Tibial nerve (tissue), 4 donors: ENCODE measurements around the gene DPM2. TPM values are rescaled to one million over a fixed set of nuclear protein-coding genes. Genes with fewer than 3 reads are reported as not detected.

Experiments
- DNase-seq, 2 donors: peaks; one replicate each; pipeline ENCODE4 v3.0.0-alpha.2; 2019; ENCODE audit warnings: low spot score in 2 of 2
- H3K27ac ChIP-seq, 4 donors: fragments of 200-600 bp; sonication (generic) in 3 of 4; one replicate each; pipeline ENCODE4 v1.5.1; 2017 to 2019; ENCODE audit warnings: mild to moderate bottlenecking in 1 of 4
- H3K27me3 ChIP-seq, 2 donors: fragments of 200-600 bp; sonication (generic) in 1 of 2; one replicate each; pipeline versions ENCODE4 v1.5.1 to v1.6.0; 2017 to 2019
- H3K36me3 ChIP-seq, 3 donors: fragments of 200-600 bp; sonication (generic); one replicate each; pipeline ENCODE4 v1.5.1; 2018 to 2019
- H3K4me1 ChIP-seq, 4 donors: fragments of 200-600 bp; sonication (generic) in 3 of 4; one replicate each; pipeline ENCODE4 v1.5.1; 2017 to 2019
- H3K4me3 ChIP-seq, 4 donors: fragments of 200-600 bp; sonication (generic) in 3 of 4; one replicate each; pipeline ENCODE4 v1.5.1; 2017 to 2019; ENCODE audit warnings: mild to moderate bottlenecking in 1 of 4, moderate library complexity in 1 of 4
- H3K9me3 ChIP-seq, 4 donors: fragments of 200-600 bp; sonication (generic) in 3 of 4; one replicate each; pipeline ENCODE4 v1.5.1; 2017 to 2019
- EP300 ChIP-seq, 2 donors: sonication (generic); formaldehyde crosslinking; IDR thresholded peaks; one replicate each; pipeline ENCODE4 v1.6.1; 2017; ENCODE audit warnings: antibody characterized with exemption in 2 of 2, mild to moderate bottlenecking in 1 of 2
- POLR2A ChIP-seq, 2 donors: fragments of 450-650 bp; IDR thresholded peaks; one replicate each; pipeline ENCODE4 v1.6.1; 2017; ENCODE audit warnings: antibody characterized with exemption in 2 of 2, mild to moderate bottlenecking in 2 of 2, moderate library complexity in 2 of 2
- WGBS, 2 donors: methylation state at CpG; one replicate each; pipeline ENCODE4 v1.1.5; 2018; 5-methylcytosine and 5-hydroxymethylcytosine counted together
- total RNA-seq, 4 donors: library from RNA; depleted of rRNA; stranded (reverse); fragments of >200 nt; gene quantifications; one replicate each; pipeline ENCODE4 v1.1.0, GENCODE V29; 2016
- TF ChIP-seq, protein P1 (sequence below), 5 experiments: fragments of 200-600 bp in 3 of 5; fragments of 450-650 bp in 2 of 5; sonication (generic) in 3 of 5; IDR thresholded peaks; one replicate each; pipeline ENCODE4 v1.5.1; 2016 to 2019; ENCODE audit warnings: antibody characterized with exemption in 5 of 5, mild to moderate bottlenecking in 3 of 5, moderate library complexity in 2 of 5

The DPM2 gene
- total RNA-seq, 4 donors from 2014 or later, result 9.0 to 21.9 (median 14.7) TPM

DNA sequence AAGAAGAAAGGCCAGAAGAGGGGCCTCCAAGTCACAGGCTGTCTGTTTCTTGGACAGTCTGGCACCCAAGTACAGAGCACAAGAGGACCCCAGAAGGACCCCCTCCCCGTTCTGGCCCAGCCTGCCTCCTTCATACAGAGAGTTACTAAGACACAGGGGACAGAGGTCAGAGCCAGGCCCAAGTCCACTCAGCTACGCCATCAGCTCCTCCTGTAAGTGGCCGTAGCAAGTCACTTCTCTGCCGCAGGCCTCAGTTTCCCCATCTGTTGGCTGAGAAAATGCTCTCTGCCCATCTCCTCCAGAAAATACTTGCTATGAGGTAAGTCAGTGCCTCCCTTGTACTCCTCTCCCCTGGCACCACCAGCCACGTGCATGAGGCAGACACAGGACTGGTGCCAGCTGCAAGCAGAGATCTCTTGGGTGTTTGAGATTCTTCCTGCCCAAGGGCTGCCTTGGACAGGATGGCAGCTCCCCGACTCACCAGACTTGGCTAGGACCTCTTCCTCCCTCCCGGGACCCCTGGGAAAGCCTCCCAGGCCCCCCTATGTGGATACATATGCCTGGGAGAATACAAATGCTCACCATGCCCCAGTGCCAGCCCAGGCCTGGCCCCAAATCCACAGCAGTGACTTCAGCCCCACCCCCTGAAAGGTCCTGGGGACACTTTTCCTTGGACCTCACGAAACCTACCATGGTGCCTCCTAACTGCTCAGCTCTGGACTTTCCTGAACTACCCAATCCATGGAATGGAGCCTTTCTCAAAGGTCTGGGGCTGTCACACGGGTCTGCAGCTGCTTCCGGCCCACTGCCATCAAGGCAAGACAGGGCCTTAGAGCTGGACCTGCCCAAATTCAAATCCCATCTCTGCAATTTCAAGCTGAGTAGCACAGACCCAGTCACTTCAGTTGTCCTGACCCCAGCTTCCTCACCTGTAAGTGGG is 38.0 kb upstream of the DPM2 start:
- H3K4me3 ChIP-seq, result peak overlapping the region in 2 of 4 donors; percentile 30 to 76
- H3K27ac ChIP-seq, result peak overlapping the region; percentile 88 to 99 (median 94)
- H3K4me1 ChIP-seq, result peaks cover 0 to 92% (median 81%) of the 10 kb centered on the region in 4 donors
- H3K36me3 ChIP-seq, result no peaks in the 10 kb centered on the region
- TF ChIP-seq EP300 (IDR thresholded peaks at IDR 0.05) (no peak), POLR2A (IDR thresholded peaks at IDR 0.05) (no peak)
- TF ChIP-seq, protein P1, sequence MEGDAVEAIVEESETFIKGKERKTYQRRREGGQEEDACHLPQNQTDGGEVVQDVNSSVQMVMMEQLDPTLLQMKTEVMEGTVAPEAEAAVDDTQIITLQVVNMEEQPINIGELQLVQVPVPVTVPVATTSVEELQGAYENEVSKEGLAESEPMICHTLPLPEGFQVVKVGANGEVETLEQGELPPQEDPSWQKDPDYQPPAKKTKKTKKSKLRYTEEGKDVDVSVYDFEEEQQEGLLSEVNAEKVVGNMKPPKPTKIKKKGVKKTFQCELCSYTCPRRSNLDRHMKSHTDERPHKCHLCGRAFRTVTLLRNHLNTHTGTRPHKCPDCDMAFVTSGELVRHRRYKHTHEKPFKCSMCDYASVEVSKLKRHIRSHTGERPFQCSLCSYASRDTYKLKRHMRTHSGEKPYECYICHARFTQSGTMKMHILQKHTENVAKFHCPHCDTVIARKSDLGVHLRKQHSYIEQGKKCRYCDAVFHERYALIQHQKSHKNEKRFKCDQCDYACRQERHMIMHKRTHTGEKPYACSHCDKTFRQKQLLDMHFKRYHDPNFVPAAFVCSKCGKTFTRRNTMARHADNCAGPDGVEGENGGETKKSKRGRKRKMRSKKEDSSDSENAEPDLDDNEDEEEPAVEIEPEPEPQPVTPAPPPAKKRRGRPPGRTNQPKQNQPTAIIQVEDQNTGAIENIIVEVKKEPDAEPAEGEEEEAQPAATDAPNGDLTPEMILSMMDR (IDR thresholded peaks at IDR 0.05), result no peak
- H3K9me3 ChIP-seq, result no peaks in the 10 kb centered on the region
- DNase-seq, result no peak
- no peaks in the 10 kb centered on the region for H3K27me3 ChIP-seq
- 52 to 58% methylated on average over 9 to 10 of the region's 10 CpGs for WGBS, 2 donors

DNA sequence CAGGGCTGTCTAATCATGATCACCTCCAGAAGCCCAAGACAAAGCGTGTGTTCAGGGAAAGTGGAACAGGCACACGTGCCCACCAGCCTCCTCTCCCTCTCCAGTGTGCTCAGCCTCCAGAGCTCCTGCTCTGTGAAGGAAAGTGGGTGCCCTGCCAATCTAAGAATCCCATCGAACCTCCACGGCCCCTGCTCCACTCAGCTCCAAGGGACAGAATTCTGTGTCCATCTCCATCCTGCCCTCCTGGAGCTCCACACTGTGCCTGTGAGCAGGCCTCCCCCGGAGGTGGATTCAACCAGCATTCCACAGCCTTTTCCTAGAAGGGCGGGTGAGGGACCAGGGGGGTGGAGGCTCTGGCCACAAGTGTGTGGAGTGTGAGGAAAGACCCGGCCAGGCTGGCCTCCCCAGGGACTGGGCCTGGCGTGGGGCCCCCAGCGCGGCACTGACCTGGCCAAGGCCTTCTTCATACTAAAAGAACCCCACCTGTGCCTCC is 37.2 kb upstream of the DPM2 start:
- TF ChIP-seq EP300 (IDR thresholded peaks at IDR 0.05) (peak in 1 of 2 donors; percentile 53), POLR2A (IDR thresholded peaks at IDR 0.05) (peak in 1 of 2 donors; percentile 21)
- TF ChIP-seq, protein P1 (IDR thresholded peaks at IDR 0.05), result no peak
- 23 to 31% methylated on average over 6 to 10 of the region's 10 CpGs for WGBS, 2 donors
- peak overlapping the region; percentile 88 to 99 (median 94) for H3K27ac ChIP-seq
- DNase-seq, result peak in 1 of 2 donors; percentile 43
- H3K4me1 ChIP-seq, result peaks cover 0 to 100% (median 89%) of the 10 kb centered on the region in 4 donors
- no peaks in the 10 kb centered on the region for H3K36me3 ChIP-seq
- no peaks in the 10 kb centered on the region for H3K27me3 ChIP-seq
- no peaks in the 10 kb centered on the region for H3K9me3 ChIP-seq
- H3K4me3 ChIP-seq, result peak overlapping the region in 3 of 4 donors; percentile 2 to 76 (median 30)

DNA sequence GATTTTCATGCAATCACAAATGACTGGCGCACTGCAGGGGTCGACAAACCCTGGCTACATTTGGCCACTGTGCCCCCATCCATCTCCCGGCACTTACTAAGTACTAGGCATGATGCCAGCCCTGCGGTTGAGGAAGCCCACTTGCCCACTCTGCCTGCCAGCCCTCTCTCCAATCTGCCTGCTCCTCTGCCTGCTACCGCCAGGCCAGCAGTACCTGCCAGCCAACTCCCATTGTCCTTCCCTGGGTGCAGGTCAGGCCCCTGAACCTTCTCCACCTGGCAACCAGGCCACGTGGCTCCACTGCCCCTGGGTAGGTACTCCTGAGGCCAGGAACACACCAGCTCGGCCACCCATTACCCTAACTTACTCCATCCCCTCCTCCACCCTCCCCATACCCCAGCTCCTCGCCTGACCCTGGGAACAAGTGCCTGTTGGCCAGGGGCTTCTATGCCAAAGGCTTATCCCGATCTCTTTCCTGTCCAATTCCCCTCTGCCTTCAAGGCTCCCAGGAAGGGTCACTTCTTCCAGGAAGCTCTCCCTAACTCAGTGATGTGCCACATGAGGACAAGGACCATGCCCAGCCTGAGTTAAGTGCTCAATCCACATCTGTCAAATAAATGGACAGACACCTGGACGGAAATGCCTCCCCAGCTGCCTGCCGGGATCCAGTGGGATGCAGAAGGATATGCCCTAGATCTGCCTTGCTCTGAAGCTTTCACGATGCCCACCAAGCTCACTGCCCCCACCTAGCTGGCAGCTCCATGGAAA is 36.5 kb upstream of the DPM2 start:
- Histone ChIP-seq H3K27me3 (no peaks in the 10 kb centered on the region), H3K4me3 (peak overlapping the region in 2 of 4 donors; percentile 21 to 30), H3K27ac (peak overlapping the region; percentile 88 to 99 (median 94)), H3K4me1 (peaks cover 0 to 100% (median 94%) of the 10 kb centered on the region in 4 donors), H3K36me3 (no peaks in the 10 kb centered on the region), H3K9me3 (no peaks in the 10 kb centered on the region)
- WGBS, 2 donors, result 40 to 43% methylated on average over 9 to 12 of the region's 12 CpGs
- DNase-seq, result no peak
- TF ChIP-seq POLR2A (IDR thresholded peaks at IDR 0.05) (no peak), EP300 (IDR thresholded peaks at IDR 0.05) (no peak)
- TF ChIP-seq, protein P1 (IDR thresholded peaks at IDR 0.05), result no peak

DNA sequence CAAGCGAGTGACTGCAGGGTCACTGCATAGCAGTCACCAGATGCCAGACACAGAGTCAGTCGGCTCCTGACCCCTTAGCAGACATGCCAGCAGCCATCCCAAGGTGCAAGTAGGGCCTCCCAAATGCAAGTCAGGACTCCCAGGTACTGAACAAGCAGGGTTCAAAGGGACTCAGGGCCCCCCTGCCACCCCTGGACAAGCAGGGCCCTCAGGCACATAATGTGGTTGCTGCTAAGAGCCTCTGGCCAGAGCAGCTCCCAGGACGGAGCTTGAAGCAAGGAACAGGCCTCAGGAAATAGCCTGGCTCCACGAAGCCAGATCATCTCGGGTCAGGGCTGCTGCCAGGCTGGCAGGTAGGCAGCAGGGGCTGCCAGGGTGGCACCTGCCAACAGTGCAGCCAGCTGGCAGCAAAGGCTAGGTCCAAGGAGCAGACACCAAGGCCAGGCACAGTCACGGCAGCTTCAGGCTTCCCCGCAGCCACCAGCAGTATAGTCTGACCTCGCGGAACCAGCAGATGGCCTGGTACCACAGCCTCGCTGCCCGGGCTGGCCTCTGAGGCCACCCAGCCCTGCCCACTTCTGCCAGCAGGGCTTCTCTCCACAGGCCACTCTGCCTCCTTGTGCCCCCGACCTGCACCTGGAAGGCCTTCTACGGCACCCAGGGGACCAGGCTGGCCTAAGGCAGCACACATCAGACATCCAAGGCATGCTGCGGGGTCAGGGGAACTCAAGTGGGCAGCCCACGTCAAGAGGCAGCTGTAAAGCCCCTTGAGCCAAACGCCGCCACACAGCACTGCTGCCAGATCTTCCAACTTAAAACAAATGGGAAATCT is 35.7 kb upstream of the DPM2 start:
- WGBS, 2 donors, result 26 to 41% methylated on average over 8 to 9 of the region's 17 CpGs
- Histone ChIP-seq H3K4me1 (peaks cover 1 to 100% (median 98%) of the 10 kb centered on the region in 4 donors), H3K4me3 (peak overlapping the region in 2 of 4 donors; percentile 21 to 30), H3K36me3 (no peaks in the 10 kb centered on the region), H3K27ac (peak overlapping the region; percentile 88 to 99 (median 94)), H3K27me3 (no peaks in the 10 kb centered on the region), H3K9me3 (no peaks in the 10 kb centered on the region)
- no peak for DNase-seq
- no peak for TF ChIP-seq POLR2A (IDR thresholded peaks at IDR 0.05)
- TF ChIP-seq, protein P1 (IDR thresholded peaks at IDR 0.05), result peak in 2 of 5 experiments; percentile 5 to 37
